ENCODE measurements around the gene MOSMO. TPM values are rescaled to one million over a fixed set of nuclear protein-coding genes. Genes with fewer than 3 reads are reported as not detected.

Gene MOSMO
- total RNA-seq, 1 experiment from 2014 or later = 11.1 TPM

DNA sequence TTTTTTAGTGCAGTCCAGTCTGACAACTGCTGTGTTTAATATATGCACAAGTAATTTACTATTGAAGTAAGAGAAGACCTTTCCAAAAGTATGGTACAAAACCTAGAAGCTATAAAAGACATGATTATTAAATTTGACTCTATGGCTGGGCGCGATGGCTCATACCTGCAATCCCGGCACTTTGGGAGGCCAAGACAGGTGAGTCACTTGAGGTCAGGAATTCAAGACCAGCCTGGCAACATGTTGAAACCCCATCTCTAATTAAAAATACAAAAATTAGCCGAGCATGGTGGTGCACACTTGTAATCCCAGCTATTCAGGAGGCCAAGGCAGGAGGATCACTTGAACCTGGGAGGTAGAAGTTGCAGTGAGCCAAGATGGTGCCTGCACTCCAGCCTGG, 43.1 kb downstream of the MOSMO start:
- no peak for DNase-seq (ENCODE audit: low read depth)

GRCh38 chr16:22052980-22053379, 45.1 kb downstream of the MOSMO start:
- DNase-seq (ENCODE audit: low read depth) = peak; percentile 36

- DNase-seq (ENCODE audit: low read depth) = no peak
These were observed 46.0 kb downstream of the MOSMO start for GRCh38 chr16:22053921-22054341.

DNA sequence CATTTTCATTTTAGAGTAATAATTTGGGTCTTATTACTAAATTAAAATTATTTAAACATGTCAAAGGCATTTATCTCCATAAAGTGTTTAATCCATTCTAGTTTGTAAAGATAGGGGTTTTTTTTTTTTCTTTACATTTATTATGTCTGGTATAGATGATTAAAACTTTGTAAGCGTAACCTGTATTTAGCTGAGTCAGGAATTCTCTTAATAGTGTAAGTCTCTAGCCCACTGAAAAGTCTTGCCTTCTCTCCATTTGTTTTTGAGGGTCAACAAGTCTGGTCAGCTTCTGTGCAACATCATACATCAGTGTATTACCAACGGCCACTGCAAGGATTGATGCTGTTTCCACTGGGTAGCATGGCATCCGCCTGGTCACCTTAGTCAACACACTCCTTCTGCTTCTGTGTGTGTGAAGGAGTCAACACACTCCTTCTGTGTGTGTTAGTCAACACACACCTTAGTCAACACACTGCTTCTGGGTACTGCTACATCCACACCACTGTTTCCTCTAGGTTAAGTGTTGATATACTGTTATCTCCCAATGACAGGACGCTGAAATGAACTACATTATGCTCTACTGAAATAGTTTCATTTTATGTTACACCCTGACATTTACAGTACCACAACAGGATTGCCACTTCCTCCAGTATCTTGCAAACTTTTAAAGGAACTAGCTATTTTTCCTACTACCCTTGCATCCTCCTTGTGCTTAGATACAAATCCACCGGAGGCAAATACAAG, 47.1 kb downstream of the MOSMO start:
- no peak for DNase-seq (ENCODE audit: low read depth)

- no peak for DNase-seq (ENCODE audit: low read depth)
These were observed 48.0 kb downstream of the MOSMO start for GRCh38 chr16:22055881-22056280.

DNA sequence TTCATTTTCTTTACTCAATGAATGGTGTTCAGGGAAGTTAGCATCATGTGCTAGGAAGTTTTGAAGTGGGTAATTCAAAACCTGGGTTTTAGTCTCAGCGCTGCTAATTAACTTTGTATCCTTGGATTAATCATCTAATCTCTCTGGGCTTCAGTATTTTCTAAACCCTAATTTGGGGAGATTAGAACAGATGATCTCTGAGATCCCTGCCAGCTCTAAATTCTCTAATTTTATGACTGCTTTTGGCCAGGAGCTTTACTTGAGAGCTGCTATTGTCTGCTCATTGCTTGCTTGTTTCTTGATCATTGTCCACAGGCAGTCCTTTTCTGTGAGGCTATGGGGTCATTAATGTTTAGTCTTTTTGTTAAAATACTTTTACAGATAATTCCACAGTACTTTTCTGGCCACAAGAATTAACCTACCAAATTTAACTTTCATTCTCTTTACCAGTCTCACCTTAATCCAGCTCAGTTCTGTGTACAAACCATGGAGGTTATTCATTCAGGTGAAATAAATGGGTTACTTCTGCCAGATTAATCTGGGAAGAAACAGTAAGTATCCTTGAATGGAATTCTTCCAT, 56.1 kb downstream of the MOSMO start:
- no peak for DNase-seq (ENCODE audit: low read depth)

- no peak for DNase-seq (ENCODE audit: low read depth)
These were observed 57.3 kb downstream of the MOSMO start for GRCh38 chr16:22065252-22065651.

DNA sequence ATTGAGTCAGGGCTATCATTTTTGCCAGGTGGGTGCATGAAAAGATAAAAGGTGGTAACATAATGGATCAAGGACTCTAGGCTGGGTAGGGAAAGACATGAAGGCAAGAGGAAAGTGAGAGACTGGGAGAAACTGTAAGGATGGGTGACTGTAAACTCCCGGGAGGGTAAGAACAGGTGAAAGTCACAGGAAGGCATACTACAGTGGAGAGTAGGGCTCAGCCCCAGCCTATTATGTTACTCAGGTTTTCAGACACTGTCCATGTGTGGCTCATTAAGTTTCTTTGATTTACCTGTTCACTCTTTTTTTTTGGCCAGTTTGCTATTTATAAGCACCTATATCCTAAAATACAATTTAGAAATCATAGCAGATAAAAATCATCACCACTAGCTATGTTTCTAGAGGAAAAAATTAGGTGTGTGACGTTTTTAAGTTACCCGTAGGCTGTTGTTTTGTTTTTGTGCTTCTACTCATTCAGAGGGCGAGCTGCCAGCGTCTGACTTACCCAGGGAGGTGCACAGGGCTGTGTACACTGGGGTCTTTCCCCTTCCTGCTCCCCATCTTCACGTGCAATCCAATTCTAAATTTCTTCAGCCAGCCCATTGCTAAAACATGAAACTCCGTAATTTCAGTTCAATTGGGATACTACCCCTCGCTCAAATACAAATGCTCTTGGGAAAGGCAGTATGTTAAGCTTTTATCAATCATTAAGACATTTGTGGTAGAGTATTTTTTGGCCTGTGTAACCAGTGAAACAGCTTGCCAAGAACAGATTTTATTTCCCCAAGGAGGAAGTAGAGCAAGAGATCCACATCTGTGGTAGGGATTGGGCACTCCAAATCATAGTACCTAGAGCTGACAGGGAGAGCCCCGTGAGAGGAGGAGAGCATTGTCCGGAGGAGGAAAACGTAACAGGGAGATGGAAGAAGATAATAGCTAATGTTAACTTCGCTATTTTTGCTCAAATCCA, 62.7 kb downstream of the MOSMO start:
- DNase-seq (ENCODE audit: low read depth) = no peak

- DNase-seq (ENCODE audit: low read depth) = no peak
These were observed 63.5 kb downstream of the MOSMO start for GRCh38 chr16:22071331-22071910.

GRCh38 chr16:22073350-22073749, 65.4 kb downstream of the MOSMO start:
- no peak for DNase-seq (ENCODE audit: low read depth)

DNA sequence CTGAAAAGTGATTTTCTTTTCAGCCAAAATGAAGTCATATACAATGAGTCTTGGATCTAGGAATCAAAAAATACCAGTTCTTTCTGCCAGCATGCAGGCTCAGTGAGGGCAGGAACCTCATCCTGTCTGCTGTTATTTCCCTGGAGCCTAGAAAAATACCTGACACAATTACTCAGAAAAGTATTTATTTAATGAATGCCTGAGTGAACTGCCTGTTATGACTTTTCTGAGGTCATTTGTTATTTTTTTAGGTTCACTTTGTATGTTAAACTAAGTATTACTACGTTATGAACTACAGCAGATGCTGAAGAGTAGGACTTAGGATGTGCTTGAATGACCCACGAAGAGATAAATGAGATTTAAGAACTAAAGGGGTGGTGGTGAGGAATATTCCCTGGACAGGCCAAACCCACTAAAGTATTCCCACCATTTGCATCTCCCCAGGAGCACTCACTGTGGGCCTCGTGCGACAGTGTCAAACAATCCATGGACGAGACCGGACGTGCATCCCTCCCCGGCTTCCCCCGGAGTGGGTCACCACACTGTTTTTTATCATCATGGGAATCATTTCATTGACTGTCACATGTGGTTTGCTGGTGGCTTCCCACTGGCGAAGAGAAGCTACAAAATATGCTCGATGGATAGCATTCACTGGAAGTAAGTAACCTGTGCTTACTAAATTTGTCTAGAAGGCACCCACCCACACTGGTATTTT, 67.3 kb downstream of the MOSMO start:
- peak; percentile 11 for DNase-seq (ENCODE audit: low read depth)

- no peak for DNase-seq (ENCODE audit: low read depth)
These were observed 67.9 kb downstream of the MOSMO start for GRCh38 chr16:22075776-22076175.

GRCh38 chr16:22077700-22078313, 69.9 kb downstream of the MOSMO start:
- peak; percentile 26 for DNase-seq (ENCODE audit: low read depth)

DNA sequence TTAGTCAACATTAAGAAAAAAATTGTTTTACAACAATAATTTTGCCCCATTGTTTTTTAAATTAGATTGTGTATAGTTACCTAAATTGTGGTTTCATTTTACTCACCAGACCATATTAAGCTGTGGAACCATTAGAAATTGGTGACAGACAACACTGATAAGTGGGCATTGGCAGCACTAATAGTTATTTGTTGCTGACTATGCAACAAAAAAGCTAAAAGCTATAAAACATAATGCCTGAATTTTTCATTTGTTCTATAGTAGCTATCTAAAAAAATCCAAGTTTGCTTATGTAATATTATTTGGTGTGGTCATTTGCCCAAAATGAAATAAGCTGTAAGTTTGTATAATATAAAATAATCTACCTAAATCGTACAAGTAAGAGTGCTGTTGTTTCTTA, 70.7 kb downstream of the MOSMO start:
- no peak for DNase-seq (ENCODE audit: low read depth)

DNA sequence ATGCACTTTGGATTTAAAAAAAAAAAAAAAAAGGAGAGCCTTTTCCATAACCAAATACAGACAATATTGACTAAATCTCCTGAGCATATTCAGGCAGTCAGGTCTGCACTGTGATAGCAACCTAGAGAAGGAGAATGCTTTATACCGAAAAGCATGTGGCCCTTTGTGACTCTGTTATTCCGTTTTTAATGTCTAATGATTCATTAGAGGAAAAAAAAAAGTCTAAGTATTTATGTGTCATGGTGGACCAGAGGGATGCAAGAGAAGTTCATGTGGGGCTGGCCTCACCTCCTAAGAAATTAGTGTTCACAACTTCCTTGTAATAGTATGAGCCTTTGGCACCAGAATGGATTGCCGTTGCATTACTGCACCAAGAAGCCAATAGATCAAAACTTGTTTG, 73.1 kb downstream of the MOSMO start:
- DNase-seq (ENCODE audit: low read depth) = no peak

DNA sequence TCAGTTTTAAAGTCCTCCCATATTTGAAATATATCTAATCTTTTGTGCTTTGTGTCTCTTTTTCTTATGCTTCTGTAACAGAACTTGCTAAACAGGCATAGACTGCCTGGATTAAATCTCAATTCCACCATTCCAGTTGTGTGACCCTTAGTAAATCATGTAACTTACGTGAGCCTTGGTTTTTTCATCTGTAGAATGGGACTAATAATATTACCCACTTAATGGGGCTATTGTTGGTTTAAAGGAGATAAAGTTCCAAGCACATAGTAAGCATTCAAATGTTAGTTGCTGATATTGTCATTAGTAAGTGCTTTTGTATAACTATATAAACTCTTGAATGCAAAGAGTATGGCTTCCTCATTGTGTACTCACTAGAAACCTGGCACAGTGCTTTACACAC, 78.5 kb downstream of the MOSMO start:
- no peak for DNase-seq (ENCODE audit: low read depth)

DNA sequence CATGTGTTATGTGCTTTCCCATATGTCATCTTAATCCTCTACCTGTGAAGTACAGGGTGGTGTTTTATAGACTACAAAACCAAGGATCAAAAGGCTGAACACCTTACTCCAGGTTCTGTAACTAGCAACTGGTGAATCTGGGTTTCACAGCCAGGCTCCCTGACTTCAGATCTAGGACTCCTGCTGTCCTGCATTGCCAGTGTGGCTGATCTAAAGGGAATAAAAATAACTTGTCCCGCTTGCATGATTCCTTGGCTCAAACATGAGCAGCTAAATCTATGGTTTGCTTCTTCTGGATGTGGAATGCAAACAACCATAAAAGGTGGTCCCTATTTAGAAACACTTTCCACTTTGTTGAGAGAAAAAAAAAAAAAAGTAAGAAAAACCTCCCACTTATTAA, 80.7 kb downstream of the MOSMO start:
- DNase-seq (ENCODE audit: low read depth) = no peak

DNA sequence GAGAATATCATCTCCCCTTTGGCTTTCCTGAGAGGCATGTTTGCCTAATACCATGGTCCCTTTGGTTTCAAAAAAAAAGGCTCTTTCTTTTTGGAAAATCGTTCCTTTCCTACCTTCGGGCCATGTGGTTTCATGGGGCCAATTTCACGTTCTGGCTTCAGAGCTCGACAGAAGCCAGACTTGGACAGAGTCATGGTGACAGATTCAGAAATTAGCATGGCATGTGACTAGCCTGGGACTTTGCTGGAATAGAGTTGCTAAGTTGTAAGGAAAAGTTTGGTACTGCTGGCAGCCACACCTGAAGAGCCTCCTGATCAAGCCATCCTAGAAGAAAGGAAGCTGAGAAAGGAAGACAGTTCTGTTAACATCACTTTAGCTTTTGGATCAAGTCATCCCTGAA, 82.0 kb downstream of the MOSMO start:
- no peak for DNase-seq (ENCODE audit: low read depth)

- no peak for DNase-seq (ENCODE audit: low read depth)
These were observed 83.8 kb downstream of the MOSMO start for GRCh38 chr16:22091721-22092120.

DNA sequence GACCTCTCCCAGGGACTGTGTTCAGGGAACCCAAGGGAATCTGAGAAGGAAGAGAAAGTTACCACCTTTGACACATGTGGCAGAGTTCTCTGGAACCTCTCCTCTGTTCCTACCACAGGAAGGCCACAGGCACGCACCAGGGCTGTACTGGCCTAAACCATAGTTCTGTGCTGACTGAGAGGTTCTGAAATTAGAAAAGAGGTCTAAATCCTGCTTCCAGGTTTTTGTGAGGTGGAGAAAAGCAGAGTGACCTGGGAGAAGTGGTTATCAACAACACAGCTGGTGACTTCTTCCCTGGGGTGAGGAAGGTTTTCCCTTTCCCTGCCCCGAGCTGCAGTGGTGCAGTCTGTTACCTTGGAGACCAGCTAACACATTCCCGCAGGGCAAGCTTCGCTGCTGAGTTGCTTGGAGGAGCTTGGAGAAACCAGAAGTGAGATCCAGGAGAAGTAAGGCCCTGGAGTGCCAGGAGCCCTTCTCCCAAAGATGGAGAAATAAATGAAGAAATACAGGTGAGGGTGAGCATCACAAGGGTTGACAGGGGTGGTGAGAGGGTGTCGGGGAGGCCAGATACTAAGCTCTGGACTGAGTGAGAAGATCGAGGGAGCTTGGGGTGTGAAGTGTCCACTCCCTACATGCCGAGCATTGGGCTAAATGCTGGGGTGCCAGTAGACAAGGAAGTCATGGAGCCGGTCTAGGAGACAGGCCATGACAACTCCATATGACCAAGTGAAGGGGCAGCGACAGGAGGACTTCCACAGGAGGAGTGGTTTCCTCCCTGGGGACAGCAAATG, 84.4 kb downstream of the MOSMO start, which contains the start of gene VWA3A:
Gene VWA3A (plus strand): TSS at position 399 of the 791 bp plus-strand sequence. CDS start 97 bp downstream, at position 496.
- peak; percentile 11 for DNase-seq (ENCODE audit: low read depth)

Data from Daoy (cell line).